HepG2 (cell line): Measurements from ENCODE around the gene LEMD2. TPM values are rescaled to one million over a fixed set of nuclear protein-coding genes. Genes with fewer than 3 reads are reported as not detected.

Experiments
- ADNP ChIP-seq: sonication (generic); formaldehyde crosslinking; IDR thresholded peaks from 2 replicates; pipeline ENCODE4 v1.4.0; 2020; ENCODE audit warnings: missing genetic modification reagents
- DDIT3 ChIP-seq: sonication (generic); formaldehyde crosslinking; IDR thresholded peaks from 2 replicates; pipeline ENCODE4 v1.4.0; 2020; ENCODE audit warnings: mild to moderate bottlenecking, missing genetic modification reagents
- E2F1 ChIP-seq: sonication (generic); formaldehyde crosslinking; IDR thresholded peaks from 2 replicates; pipeline ENCODE4 v1.5.0; 2020; ENCODE audit warnings: missing genetic modification reagents
- HNF1B ChIP-seq: sonication (generic); formaldehyde crosslinking; IDR thresholded peaks from 2 replicates; pipeline ENCODE4 v1.5.1; 2020; ENCODE audit warnings: mild to moderate bottlenecking, moderate library complexity, missing genetic modification reagents
- KDM2A ChIP-seq: sonication (generic); formaldehyde crosslinking; IDR thresholded peaks from 2 replicates; pipeline ENCODE4 v1.4.0; 2020; ENCODE audit warnings: low read depth, missing genetic modification reagents, borderline replicate concordance
- PRDM10 ChIP-seq: sonication (generic); formaldehyde crosslinking; IDR thresholded peaks from 2 replicates; pipeline ENCODE4 v1.4.0; 2020; ENCODE audit warnings: low read depth, missing genetic modification reagents
- SYNCRIP ChIP-seq: fragments of 200-400 bp; formaldehyde crosslinking; IDR thresholded peaks from 2 replicates; pipeline ENCODE4 v1.6.1; 2018; ENCODE audit warnings: mild to moderate bottlenecking, low read depth, low read length; ENCODE audit not compliant: insufficient read depth
- TARDBP ChIP-seq: sonication (generic); formaldehyde crosslinking; IDR thresholded peaks from 2 replicates; pipeline ENCODE4 v1.8.0; 2022; ENCODE audit warnings: mild to moderate bottlenecking, missing genetic modification reagents
- ZC3H13 ChIP-seq: sonication (generic); formaldehyde crosslinking; IDR thresholded peaks from 2 replicates; pipeline ENCODE4 v1.8.1; 2023; ENCODE audit warnings: mild to moderate bottlenecking, missing genetic modification reagents, moderate library complexity
- ZC3H4 ChIP-seq: sonication (generic); formaldehyde crosslinking; IDR thresholded peaks from 2 replicates; pipeline ENCODE4 v1.4.0; 2020; ENCODE audit warnings: missing genetic modification reagents, borderline replicate concordance
- ZFP82 ChIP-seq: sonication (generic); formaldehyde crosslinking; IDR thresholded peaks from 2 replicates; pipeline ENCODE4 v1.5.1; 2020; ENCODE audit warnings: mild to moderate bottlenecking, missing genetic modification reagents, borderline replicate concordance
- ZFY ChIP-seq: sonication (generic); formaldehyde crosslinking; IDR thresholded peaks from 2 replicates; pipeline ENCODE4 v1.4.0; 2020; ENCODE audit warnings: missing genetic modification reagents
- ZNF136 ChIP-seq: sonication (generic); formaldehyde crosslinking; IDR thresholded peaks from 2 replicates; pipeline ENCODE4 v1.8.1; 2022; ENCODE audit warnings: low read depth, mild to moderate bottlenecking, moderate library complexity, missing genetic modification reagents
- ZNF281 ChIP-seq: sonication (generic); formaldehyde crosslinking; IDR thresholded peaks from 2 replicates; pipeline ENCODE4 v1.4.0; 2020; ENCODE audit warnings: missing genetic modification reagents, borderline replicate concordance
- ZNF333 ChIP-seq: sonication (generic); formaldehyde crosslinking; IDR thresholded peaks from 2 replicates; pipeline ENCODE4 v1.4.0; 2020; ENCODE audit warnings: mild to moderate bottlenecking, missing genetic modification reagents, borderline replicate concordance
- ZNF431 ChIP-seq: sonication (generic); formaldehyde crosslinking; IDR thresholded peaks from 2 replicates; pipeline ENCODE4 v1.9.0; 2022; ENCODE audit warnings: missing genetic modification reagents, low read depth, mild to moderate bottlenecking, borderline replicate concordance
- ZNF556 ChIP-seq: sonication (generic); formaldehyde crosslinking; IDR thresholded peaks from 2 replicates; pipeline ENCODE4 v1.4.0; 2020; ENCODE audit warnings: mild to moderate bottlenecking, missing genetic modification reagents, borderline replicate concordance
- ZNF557 ChIP-seq: sonication (generic); formaldehyde crosslinking; IDR thresholded peaks from 2 replicates; pipeline ENCODE4 v1.4.0; 2020; ENCODE audit warnings: missing genetic modification reagents
- ZNF614 ChIP-seq: IDR thresholded peaks from 2 replicates; pipeline ENCODE4 v1.6.1; 2018; ENCODE audit warnings: missing biosample characterization, missing genetic modification reagents, inconsistent platforms, borderline replicate concordance
- ZNF83 ChIP-seq: sonication (generic); formaldehyde crosslinking; IDR thresholded peaks from 2 replicates; pipeline ENCODE4 v1.4.0; 2020; ENCODE audit warnings: missing genetic modification reagents, mild to moderate bottlenecking, borderline replicate concordance
- ZZZ3 ChIP-seq: sonication (generic); formaldehyde crosslinking; IDR thresholded peaks from 2 replicates; pipeline ENCODE4 v1.4.0; 2020; ENCODE audit warnings: missing genetic modification reagents, mild to moderate bottlenecking, borderline replicate concordance
- polyA plus RNA-seq, 8 experiments: library from polyadenylated mRNA; depleted of rRNA in 3 of 8; stranded (reverse) in 7 of 8; unstranded in 1 of 8; fragments of >200 nt; fragmentation: Illumina TruSeq in 4 of 8; extraction: Trizol in 4 of 8; gene quantifications; 2 replicates each; pipeline versions ENCODE4 v1.2.1 to v1.2.3, GENCODE V29; 2011 to 2016; ENCODE audit warnings: low read depth in 4 of 8, missing spikeins in 1 of 8, mixed read lengths in 1 of 8; ENCODE audit not compliant: insufficient read depth in 1 of 8
- total RNA-seq, 5 experiments: library from RNA; depleted of rRNA; stranded (reverse); fragments of >200 nt; fragmentation: Illumina TruSeq; extraction: Trizol; gene quantifications; 2 replicates each; pipeline ENCODE4 v1.2.3, GENCODE V29; 2016; ENCODE audit warnings: low read depth in 1 of 5

Gene LEMD2
- total and polyA plus RNA-seq, 2 of the 13 experiments (the other 11 are each of a cell fraction or from before 2014, with no cell fraction given): 45.2 to 62.9 TPM

GRCh38 chr6:33740204-33740608 lies 48.7 kb downstream of the LEMD2 start (continued):
- TF ChIP-seq PRDM10 (CRISPR knock-in tag) (no peak), ZNF614 (no peak), SYNCRIP (no peak), ZNF333 (CRISPR knock-in tag) (no peak), ZNF556 (no peak), ZC3H4 (CRISPR knock-in tag) (no peak), DDIT3 (no peak), ZFY (no peak), ZNF136 (CRISPR knock-in tag) (no peak), E2F1 (CRISPR knock-in tag) (no peak), TARDBP (CRISPR knock-in tag) (no peak), ZNF83 (no peak), ZNF431 (no peak), ZFP82 (CRISPR knock-in tag) (no peak), ZNF557 (no peak), ZC3H13 (CRISPR knock-in tag) (no peak), KDM2A (no peak), ZNF281 (CRISPR knock-in tag) (no peak), ZZZ3 (CRISPR knock-in tag) (no peak), ADNP (CRISPR knock-in tag) (no peak), HNF1B (CRISPR knock-in tag) (no peak; the same call in 1 of the 2 replicates)
